GM12878 (cell line): Measurements from ENCODE around the gene CRYL1. TPM values are rescaled to one million over a fixed set of nuclear protein-coding genes. Genes with fewer than 3 reads are reported as not detected.

Experiments used
- ATF7 ChIP-seq: fragments of 450-650 bp; IDR thresholded peaks from 2 replicates; pipeline ENCODE4 v1.6.1; 2016; ENCODE audit warnings: low read depth, mild to moderate bottlenecking
- CBX5 ChIP-seq: sonication (generic); IDR thresholded peaks from 2 replicates; pipeline ENCODE4 v1.6.1; 2016; ENCODE audit warnings: low read depth, moderate library complexity, mild to moderate bottlenecking, inconsistent platforms
- CEBPB ChIP-seq, 2 experiments: fragments of 150-350 bp in 1 of 2; IDR thresholded peaks; 2 replicates each; pipeline ENCODE4 v1.6.1; 2012 to 2014; ENCODE audit warnings: low read depth in 2 of 2, low read length in 2 of 2, borderline replicate concordance in 1 of 2, inconsistent platforms in 1 of 2
- CREB1 ChIP-seq: IDR thresholded peaks from 2 replicates; pipeline ENCODE4 v1.6.1; 2012; ENCODE audit warnings: low read depth, mild to moderate bottlenecking, inconsistent platforms
- CREM ChIP-seq: IDR thresholded peaks from 2 replicates; pipeline ENCODE4 v1.6.1; 2014; ENCODE audit warnings: antibody characterized with exemption, low read depth
- HCFC1 ChIP-seq: fragments of 150-350 bp; IDR thresholded peaks from 2 replicates; pipeline ENCODE4 v1.6.1; 2014; ENCODE audit warnings: low read length
- HDAC2 ChIP-seq: fragments of 200-600 bp; sonication (generic); IDR thresholded peaks from 2 replicates; pipeline ENCODE4 v1.6.1; 2017
- JUND ChIP-seq: IDR thresholded peaks from 2 replicates; pipeline ENCODE4 v1.6.1; 2012; ENCODE audit warnings: low read depth, mild to moderate bottlenecking, low read length, improper control_type of control experiment, moderate library complexity
- KAT2A ChIP-seq: conservative IDR thresholded peaks from 2 replicates; pipeline ENCODE4 v1.6.1; 2011; ENCODE audit warnings: low read depth, low read length; ENCODE audit not compliant: control insufficient read depth
- MTA2 ChIP-seq: fragments of 450-650 bp; IDR thresholded peaks from 2 replicates; pipeline ENCODE4 v1.6.1; 2016; ENCODE audit warnings: low read depth, mild to moderate bottlenecking, moderate library complexity
- MYC ChIP-seq: IDR thresholded peaks from 2 replicates; pipeline ENCODE4 v1.6.1; 2011; ENCODE audit warnings: mild to moderate bottlenecking, low read length, moderate library complexity, inconsistent platforms; ENCODE audit not compliant: insufficient read depth, insufficient replicate concordance, insufficient read length, severe bottlenecking
- NR2C2 ChIP-seq: IDR thresholded peaks from 2 replicates; pipeline ENCODE4 v1.6.1; 2011; ENCODE audit warnings: borderline replicate concordance, low read depth; ENCODE audit not compliant: control insufficient read depth, insufficient read length
- POLR2AphosphoS2 ChIP-seq: IDR thresholded peaks from 2 replicates; pipeline ENCODE4 v1.6.1; 2011; ENCODE audit warnings: low read depth, mild to moderate bottlenecking, low read length, improper control_type of control experiment, moderate library complexity
- POLR2AphosphoS5 ChIP-seq: IDR thresholded peaks from 2 replicates; pipeline ENCODE4 v1.6.1; 2011; ENCODE audit warnings: mild to moderate bottlenecking, low read length, inconsistent platforms
- RCOR1 ChIP-seq: conservative IDR thresholded peaks from 2 replicates; pipeline ENCODE4 v1.6.1; 2012; ENCODE audit warnings: low read depth, low read length, improper control_type of control experiment
- SUPT20H ChIP-seq: IDR thresholded peaks from 2 replicates; pipeline ENCODE4 v1.6.1; 2011; ENCODE audit warnings: low read depth, mild to moderate bottlenecking, low read length, moderate library complexity, borderline replicate concordance; ENCODE audit not compliant: control insufficient read depth
- TCF12 ChIP-seq: IDR thresholded peaks from 2 replicates; pipeline ENCODE4 v1.6.1; 2011; ENCODE audit warnings: low read depth, mild to moderate bottlenecking, low read length
- ZZZ3 ChIP-seq: IDR thresholded peaks from 2 replicates; pipeline ENCODE4 v1.6.1; 2011; ENCODE audit warnings: low read depth; ENCODE audit not compliant: control insufficient read depth, insufficient read length
- polyA plus RNA-seq, 11 experiments: library from polyadenylated mRNA; depleted of rRNA in 4 of 11; unstranded in 6 of 11; stranded (reverse) in 5 of 11; fragments of >200 nt; fragmentation: Nextera tagmentation in 4 of 11; fragmentation: Illumina TruSeq in 1 of 11; extraction: Ambion mirVana in 4 of 11; extraction: Trizol in 1 of 11; gene quantifications; 1 replicate in 1 of 11; 2 replicates in 10 of 11; pipeline versions ENCODE4 v1.2.1 to v1.2.3, GENCODE V29; 2011 to 2016; ENCODE audit warnings: inconsistent platforms in 2 of 11, missing spikeins in 2 of 11, low read depth in 1 of 11
- total RNA-seq, 4 experiments: library from RNA; depleted of rRNA in 3 of 4; stranded (reverse); fragments of >200 nt in 3 of 4; fragmentation: Illumina TruSeq in 1 of 4; extraction: Trizol in 1 of 4; gene quantifications; 2 replicates each; pipeline versions ENCODE4 v1.2.1 to v1.2.3, GENCODE V29; 2013 to 2021
- TF ChIP-seq, protein P1 (sequence below): IDR thresholded peaks from 2 replicates; pipeline ENCODE4 v1.6.1; 2012; ENCODE audit warnings: mild to moderate bottlenecking, low read depth, low read length
- TF ChIP-seq, protein P2 (sequence below): fragments of 450-650 bp; IDR thresholded peaks from 2 replicates; pipeline ENCODE4 v1.6.1; 2018; ENCODE audit warnings: mild to moderate bottlenecking, low read depth, moderate library complexity; ENCODE audit not compliant: partially characterized antibody
- TF ChIP-seq, protein P3 (sequence below): IDR thresholded peaks from 2 replicates; pipeline ENCODE4 v1.6.1; 2012; ENCODE audit warnings: low read depth, low read length, improper control_type of control experiment
- TF ChIP-seq, protein P4 (sequence below): IDR thresholded peaks from 2 replicates; pipeline ENCODE4 v1.6.1; 2011; ENCODE audit warnings: borderline replicate concordance, low read depth, mild to moderate bottlenecking, moderate library complexity, mixed read lengths, low read length; ENCODE audit not compliant: insufficient read depth; ENCODE audit errors: extremely low read length

Gene CRYL1
- total and polyA plus RNA-seq, 10 of the 15 experiments (the other 5 are each of a cell fraction or from before 2014, with no cell fraction given): 5.5 to 36.7 (median 12.2) TPM

DNA sequence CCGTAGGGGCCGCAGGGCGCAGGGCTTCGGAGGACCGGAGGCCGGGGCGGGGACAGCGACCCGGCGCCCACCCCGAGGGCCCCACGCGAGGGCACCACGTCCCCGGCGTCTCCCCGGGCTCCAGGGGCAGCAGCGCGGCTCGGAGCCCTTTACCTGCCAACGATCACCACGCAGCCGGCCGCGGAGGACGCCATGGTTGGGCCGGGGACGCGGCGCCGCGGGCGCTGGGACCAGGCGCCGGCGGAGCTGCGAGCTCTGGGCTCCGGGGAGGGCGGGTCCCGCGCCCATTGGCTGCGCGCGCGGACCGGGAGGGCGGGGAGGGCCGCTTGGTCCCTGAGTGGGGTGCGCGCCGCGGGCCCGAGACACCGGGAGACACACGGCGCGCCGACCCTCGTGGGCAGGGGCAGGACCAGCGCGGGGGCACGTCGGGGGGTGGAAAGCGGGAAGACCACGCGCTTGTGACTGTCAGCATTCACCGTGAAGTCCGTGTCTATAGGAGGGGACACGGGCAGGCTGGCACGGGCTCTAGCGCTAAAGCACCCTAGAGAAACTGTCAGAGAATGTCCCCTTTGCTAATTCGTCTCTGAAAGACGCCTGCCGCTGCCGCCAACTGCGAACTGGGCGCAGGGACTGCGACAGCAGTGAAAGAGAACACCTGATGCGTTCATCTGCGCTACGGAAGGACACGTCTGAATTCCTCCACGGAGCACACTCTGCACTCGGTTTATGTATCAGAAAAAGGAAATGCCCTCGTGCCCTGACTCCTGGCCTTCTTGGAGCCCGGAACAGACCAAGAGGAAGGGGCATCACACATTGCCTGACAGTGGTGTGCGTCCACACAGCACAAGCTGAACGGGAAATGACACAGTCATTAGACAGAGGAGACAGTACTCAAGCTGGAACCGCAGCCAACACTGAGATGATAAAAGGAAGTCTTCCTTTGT is at the start of gene CRYL1 (continued):
- peak; percentile 68 for TF ChIP-seq POLR2AphosphoS5
- no peak for TF ChIP-seq NR2C2
- TF ChIP-seq HCFC1: no peak
- no peak for TF ChIP-seq RCOR1
- TF ChIP-seq, protein P1, sequence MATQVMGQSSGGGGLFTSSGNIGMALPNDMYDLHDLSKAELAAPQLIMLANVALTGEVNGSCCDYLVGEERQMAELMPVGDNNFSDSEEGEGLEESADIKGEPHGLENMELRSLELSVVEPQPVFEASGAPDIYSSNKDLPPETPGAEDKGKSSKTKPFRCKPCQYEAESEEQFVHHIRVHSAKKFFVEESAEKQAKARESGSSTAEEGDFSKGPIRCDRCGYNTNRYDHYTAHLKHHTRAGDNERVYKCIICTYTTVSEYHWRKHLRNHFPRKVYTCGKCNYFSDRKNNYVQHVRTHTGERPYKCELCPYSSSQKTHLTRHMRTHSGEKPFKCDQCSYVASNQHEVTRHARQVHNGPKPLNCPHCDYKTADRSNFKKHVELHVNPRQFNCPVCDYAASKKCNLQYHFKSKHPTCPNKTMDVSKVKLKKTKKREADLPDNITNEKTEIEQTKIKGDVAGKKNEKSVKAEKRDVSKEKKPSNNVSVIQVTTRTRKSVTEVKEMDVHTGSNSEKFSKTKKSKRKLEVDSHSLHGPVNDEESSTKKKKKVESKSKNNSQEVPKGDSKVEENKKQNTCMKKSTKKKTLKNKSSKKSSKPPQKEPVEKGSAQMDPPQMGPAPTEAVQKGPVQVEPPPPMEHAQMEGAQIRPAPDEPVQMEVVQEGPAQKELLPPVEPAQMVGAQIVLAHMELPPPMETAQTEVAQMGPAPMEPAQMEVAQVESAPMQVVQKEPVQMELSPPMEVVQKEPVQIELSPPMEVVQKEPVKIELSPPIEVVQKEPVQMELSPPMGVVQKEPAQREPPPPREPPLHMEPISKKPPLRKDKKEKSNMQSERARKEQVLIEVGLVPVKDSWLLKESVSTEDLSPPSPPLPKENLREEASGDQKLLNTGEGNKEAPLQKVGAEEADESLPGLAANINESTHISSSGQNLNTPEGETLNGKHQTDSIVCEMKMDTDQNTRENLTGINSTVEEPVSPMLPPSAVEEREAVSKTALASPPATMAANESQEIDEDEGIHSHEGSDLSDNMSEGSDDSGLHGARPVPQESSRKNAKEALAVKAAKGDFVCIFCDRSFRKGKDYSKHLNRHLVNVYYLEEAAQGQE: no peak
- no peak for TF ChIP-seq ZZZ3
- no peak for TF ChIP-seq JUND
- peak; percentile 74; the same call in 1 of the 2 replicates for TF ChIP-seq CREM
- no peak for TF ChIP-seq TCF12
- no peak for TF ChIP-seq MYC
- peak; percentile 60; the same call in 1 of the 2 replicates for TF ChIP-seq CBX5
- no peak for TF ChIP-seq CEBPB (IDR thresholded peaks at IDR 0.05; ENCODE audit: borderline replicate concordance in 1 of 2, low read depth in 2 of 2, low read length in 2 of 2)
- TF ChIP-seq ATF7: peak; percentile 53
- TF ChIP-seq, protein P2, sequence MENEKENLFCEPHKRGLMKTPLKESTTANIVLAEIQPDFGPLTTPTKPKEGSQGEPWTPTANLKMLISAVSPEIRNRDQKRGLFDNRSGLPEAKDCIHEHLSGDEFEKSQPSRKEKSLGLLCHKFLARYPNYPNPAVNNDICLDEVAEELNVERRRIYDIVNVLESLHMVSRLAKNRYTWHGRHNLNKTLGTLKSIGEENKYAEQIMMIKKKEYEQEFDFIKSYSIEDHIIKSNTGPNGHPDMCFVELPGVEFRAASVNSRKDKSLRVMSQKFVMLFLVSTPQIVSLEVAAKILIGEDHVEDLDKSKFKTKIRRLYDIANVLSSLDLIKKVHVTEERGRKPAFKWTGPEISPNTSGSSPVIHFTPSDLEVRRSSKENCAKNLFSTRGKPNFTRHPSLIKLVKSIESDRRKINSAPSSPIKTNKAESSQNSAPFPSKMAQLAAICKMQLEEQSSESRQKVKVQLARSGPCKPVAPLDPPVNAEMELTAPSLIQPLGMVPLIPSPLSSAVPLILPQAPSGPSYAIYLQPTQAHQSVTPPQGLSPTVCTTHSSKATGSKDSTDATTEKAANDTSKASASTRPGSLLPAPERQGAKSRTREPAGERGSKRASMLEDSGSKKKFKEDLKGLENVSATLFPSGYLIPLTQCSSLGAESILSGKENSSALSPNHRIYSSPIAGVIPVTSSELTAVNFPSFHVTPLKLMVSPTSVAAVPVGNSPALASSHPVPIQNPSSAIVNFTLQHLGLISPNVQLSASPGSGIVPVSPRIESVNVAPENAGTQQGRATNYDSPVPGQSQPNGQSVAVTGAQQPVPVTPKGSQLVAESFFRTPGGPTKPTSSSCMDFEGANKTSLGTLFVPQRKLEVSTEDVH: no peak
- TF ChIP-seq KAT2A: no peak
- TF ChIP-seq, protein P3, sequence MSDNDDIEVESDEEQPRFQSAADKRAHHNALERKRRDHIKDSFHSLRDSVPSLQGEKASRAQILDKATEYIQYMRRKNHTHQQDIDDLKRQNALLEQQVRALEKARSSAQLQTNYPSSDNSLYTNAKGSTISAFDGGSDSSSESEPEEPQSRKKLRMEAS: no peak; the same call in 1 of the 2 replicates
- TF ChIP-seq, protein P4, sequence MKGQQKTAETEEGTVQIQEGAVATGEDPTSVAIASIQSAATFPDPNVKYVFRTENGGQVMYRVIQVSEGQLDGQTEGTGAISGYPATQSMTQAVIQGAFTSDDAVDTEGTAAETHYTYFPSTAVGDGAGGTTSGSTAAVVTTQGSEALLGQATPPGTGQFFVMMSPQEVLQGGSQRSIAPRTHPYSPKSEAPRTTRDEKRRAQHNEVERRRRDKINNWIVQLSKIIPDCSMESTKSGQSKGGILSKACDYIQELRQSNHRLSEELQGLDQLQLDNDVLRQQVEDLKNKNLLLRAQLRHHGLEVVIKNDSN: no peak
- no peak for TF ChIP-seq POLR2AphosphoS2
- TF ChIP-seq MTA2: peak; percentile 26; the same call in 1 of the 2 replicates
- no peak; the same call in 1 of the 2 replicates for TF ChIP-seq HDAC2
- TF ChIP-seq CREB1: peak; percentile 81
- no peak for TF ChIP-seq SUPT20H
